Mononuclear cell (primary cell): ENCODE data around the gene CLGN. TPM values are rescaled to one million over a fixed set of nuclear protein-coding genes. Genes with fewer than 3 reads are reported as not detected.

Experiments used
- H3K27me3 ChIP-seq: 2 replicates; pipeline ENCODE4 v1.6.0; 2011; ENCODE audit warnings: low read length, control low read depth; ENCODE audit not compliant: insufficient read depth
- H3K4me1 ChIP-seq: 2 replicates; pipeline ENCODE4 v1.5.1; 2011; ENCODE audit warnings: mild to moderate bottlenecking, low read length, control low read depth; ENCODE audit not compliant: insufficient read depth
- H3K4me3 ChIP-seq: 2 replicates; pipeline ENCODE4 v1.5.1; 2011; ENCODE audit warnings: mild to moderate bottlenecking, low read length, moderate library complexity
- H3K9me3 ChIP-seq: 2 replicates; pipeline ENCODE4 v1.5.1; 2011; ENCODE audit warnings: low read depth, mild to moderate bottlenecking, control low read depth, low read length
- total RNA-seq: library from RNA; depleted of rRNA; stranded (reverse); fragments of >200 nt; gene quantifications from one replicate; pipeline ENCODE4 v1.2.3, GENCODE V29; 2012

Gene CLGN
- total RNA-seq, 1 donor, result 0.42 TPM

DNA sequence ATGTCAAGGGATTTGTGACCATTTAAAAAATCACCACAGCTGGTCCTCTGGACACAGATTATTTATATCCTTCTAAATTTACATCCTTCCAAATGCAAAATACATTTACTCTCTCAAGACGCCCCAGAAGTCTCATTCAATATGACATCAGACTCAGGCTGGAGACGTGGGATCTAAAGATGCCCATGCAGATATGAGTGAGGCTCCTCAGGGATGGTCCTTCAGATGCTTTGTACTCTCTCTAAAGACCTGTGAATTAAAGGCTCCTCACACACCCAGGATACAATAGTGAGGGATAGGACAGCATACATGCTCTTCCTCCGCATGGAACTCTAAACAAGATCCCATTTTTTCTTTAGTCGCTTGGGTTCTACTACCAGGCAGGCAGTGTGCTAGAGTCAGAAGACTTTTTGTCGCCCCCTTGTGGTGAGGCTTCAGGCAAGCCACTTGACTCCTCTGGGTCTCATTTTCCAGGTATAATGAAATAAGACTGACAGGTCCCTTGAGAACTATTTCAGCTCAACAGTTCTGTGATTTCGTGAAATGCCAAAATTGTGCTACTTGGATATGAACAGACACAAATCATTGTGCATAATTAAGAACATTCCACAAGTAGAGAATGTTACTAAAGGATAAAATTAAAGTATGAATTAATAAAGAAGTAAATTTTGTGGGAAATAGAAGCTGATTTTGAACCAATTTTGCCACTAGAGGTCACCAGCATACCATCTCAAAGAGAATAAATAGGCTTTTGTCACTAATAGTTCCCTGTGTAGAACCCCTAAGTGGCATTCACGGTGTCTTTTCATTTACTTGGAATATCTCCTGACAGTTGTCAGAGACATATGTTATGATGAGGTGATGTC lies 67.7 kb downstream of the CLGN start:
- Histone ChIP-seq H3K4me3 (no peak overlapping the region), H3K9me3 (no peaks in the 10 kb centered on the region), H3K4me1 (no peaks in the 10 kb centered on the region), H3K27me3 (no peaks in the 10 kb centered on the region)

- no peaks in the 10 kb centered on the region for H3K9me3 ChIP-seq
- peaks cover 4% of the 10 kb centered on the region for H3K4me1 ChIP-seq
- H3K4me3 ChIP-seq, result no peak overlapping the region
- no peaks in the 10 kb centered on the region for H3K27me3 ChIP-seq
Observed at GRCh38 chr4:140358281-140358680, 69.2 kb downstream of the CLGN start.

GRCh38 chr4:140357868-140358267 lies 69.6 kb downstream of the CLGN start:
- H3K27me3 ChIP-seq, result no peaks in the 10 kb centered on the region
- H3K4me1 ChIP-seq, result peaks cover 4% of the 10 kb centered on the region
- H3K9me3 ChIP-seq, result no peaks in the 10 kb centered on the region
- H3K4me3 ChIP-seq, result no peak overlapping the region

DNA sequence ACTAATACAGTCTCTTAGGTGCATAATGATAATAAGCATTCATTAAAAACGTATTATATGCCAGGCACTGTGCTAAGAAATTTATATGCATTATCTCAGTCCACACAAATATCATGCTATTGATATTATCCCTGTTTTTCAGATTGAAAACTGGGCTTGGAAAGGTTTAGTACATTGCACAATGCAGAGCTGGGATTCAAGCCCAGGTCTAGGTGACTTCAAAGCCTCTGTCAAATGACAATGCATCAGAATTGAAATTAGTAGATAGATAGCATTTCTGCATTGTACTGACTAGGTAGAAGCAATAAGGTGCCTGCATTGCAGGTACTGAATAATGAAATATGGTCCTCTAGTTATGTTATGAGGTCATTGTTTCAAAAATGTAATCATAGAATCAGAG lies 72.2 kb downstream of the CLGN start:
- H3K4me1 ChIP-seq, result peaks cover 4% of the 10 kb centered on the region
- no peaks in the 10 kb centered on the region for H3K9me3 ChIP-seq
- H3K27me3 ChIP-seq, result no peaks in the 10 kb centered on the region

DNA sequence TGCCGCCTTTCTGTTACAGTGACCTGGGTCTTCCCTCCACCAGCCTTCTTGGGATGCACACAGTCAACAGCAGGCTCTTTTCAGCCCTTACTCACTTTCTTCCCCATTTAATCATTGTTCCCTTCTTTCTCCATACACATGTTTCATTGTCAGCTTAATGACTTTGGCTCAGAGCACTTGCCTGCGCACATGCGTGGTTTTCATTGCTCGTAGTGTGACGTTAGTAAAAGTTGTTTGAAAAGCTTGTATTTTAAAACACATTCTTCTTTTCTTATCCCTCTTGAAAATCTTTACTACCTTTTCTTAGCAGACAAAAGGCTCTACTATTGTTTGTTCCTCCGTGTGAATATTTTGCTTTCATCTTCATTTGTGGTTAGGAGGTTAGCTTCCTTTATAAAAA lies 73.7 kb downstream of the CLGN start:
- H3K4me1 ChIP-seq, result peaks cover 4% of the 10 kb centered on the region
- no peaks in the 10 kb centered on the region for H3K27me3 ChIP-seq
- H3K4me3 ChIP-seq, result no peak overlapping the region
- no peaks in the 10 kb centered on the region for H3K9me3 ChIP-seq

More for the DNA sequence above, 72.2 kb downstream of the CLGN start:
- H3K4me3 ChIP-seq, result no peak overlapping the region

DNA sequence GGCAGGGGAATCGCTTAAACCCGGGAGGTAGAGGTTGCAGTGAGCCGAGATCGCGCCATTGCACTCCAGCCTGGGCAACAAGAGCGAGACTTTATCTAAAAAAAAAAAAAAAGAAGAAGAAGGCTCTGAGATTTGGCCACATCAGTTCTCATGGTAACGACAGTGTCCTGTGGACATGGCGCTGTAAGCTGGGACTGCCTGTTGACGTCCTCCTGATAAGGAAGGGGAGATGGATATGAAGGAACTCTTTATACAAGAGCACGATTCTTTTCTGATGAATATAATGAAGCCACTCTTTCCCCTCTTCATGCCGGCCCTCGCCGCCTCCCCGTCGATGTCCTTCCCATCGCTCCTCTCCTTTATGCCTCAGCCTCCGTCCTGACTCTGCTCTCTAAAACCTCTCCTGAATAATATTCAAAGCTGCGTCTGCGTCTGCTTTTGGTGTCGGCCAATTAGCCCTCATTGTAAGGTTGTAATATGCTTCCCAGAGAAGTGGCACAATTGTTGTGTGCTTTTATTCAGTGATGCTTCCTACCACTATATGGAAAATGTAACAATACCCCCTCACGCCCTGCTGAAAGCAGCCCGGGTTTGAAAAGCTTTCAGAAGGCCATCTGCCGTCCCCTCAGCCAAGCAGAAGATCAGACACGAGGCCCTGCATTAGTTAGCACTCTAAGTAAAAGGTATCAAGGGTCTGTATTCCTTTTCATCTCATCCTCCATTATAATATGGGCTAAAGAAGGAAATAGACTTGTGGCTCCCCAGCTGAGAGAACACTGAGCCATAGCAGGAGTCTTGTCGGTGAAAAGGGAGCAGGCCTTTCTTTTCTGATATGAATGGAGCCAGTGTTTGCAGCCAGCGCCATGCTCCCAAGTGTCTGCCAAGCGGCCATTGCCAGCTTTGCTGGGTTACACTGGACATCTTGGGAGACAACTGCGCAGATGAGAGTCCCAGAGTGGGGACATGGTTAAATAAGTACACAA lies 76.1 kb downstream of the CLGN start:
- Histone ChIP-seq H3K9me3 (no peaks in the 10 kb centered on the region), H3K27me3 (no peaks in the 10 kb centered on the region), H3K4me3 (no peak overlapping the region), H3K4me1 (peaks cover 4% of the 10 kb centered on the region)

- H3K27me3 ChIP-seq, result no peaks in the 10 kb centered on the region
- no peak overlapping the region for H3K4me3 ChIP-seq
- peaks cover 4% of the 10 kb centered on the region for H3K4me1 ChIP-seq
- no peaks in the 10 kb centered on the region for H3K9me3 ChIP-seq
Observed at GRCh38 chr4:140349816-140350215, 77.6 kb downstream of the CLGN start.

DNA sequence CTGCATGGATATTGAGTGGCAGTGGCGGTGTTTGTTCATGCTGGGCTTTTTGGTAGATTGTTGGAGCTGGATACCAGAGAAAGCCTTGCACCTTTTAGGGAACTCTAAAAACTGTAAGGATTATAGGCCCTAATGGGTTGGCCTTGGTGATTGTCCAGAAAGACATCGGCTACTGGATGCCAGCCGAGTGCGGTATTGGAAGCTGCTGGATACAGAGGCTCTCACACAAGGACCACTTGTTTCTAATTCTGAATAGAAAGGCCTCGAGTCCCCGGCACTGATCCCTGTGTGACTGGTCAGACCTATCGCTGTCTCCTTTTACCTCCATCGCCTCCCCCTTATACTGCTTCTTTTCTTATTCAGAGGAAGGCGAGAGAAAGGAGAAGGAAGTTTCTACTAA lies 81.3 kb downstream of the CLGN start:
- Histone ChIP-seq H3K4me3 (no peak overlapping the region), H3K4me1 (no peaks in the 10 kb centered on the region), H3K27me3 (peaks cover 4% of the 10 kb centered on the region), H3K9me3 (no peaks in the 10 kb centered on the region)

GRCh38 chr4:140344621-140345020 lies 82.8 kb downstream of the CLGN start:
- no peak overlapping the region for H3K4me3 ChIP-seq
- peaks cover 4% of the 10 kb centered on the region for H3K27me3 ChIP-seq
- no peaks in the 10 kb centered on the region for H3K4me1 ChIP-seq
- H3K9me3 ChIP-seq, result no peaks in the 10 kb centered on the region

DNA sequence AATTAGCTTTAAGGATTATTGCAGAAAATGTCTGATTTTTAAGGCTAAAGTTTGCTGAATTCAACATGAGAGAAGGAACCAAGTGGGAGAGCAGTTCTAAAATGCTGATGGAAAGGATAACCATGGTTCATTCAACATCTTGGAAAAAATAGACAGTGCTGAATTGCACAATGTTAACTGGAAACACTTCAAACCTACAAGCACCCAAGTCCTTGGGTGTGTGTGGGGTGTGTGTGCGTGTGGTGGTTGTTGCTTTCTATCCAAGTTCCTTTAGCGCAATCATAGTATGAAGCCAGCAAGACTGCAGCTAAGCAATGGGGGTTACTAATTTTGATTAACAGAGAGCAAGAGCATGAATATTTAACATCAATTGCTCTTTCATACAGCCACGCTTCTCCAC lies 83.3 kb downstream of the CLGN start:
- H3K4me1 ChIP-seq, result no peaks in the 10 kb centered on the region
- no peaks in the 10 kb centered on the region for H3K9me3 ChIP-seq
- peaks cover 4% of the 10 kb centered on the region for H3K27me3 ChIP-seq
- H3K4me3 ChIP-seq, result no peak overlapping the region

GRCh38 chr4:140343303-140343702 lies 84.1 kb downstream of the CLGN start:
- no peaks in the 10 kb centered on the region for H3K4me1 ChIP-seq
- no peaks in the 10 kb centered on the region for H3K9me3 ChIP-seq
- no peak overlapping the region for H3K4me3 ChIP-seq
- H3K27me3 ChIP-seq, result peaks cover 4% of the 10 kb centered on the region

DNA sequence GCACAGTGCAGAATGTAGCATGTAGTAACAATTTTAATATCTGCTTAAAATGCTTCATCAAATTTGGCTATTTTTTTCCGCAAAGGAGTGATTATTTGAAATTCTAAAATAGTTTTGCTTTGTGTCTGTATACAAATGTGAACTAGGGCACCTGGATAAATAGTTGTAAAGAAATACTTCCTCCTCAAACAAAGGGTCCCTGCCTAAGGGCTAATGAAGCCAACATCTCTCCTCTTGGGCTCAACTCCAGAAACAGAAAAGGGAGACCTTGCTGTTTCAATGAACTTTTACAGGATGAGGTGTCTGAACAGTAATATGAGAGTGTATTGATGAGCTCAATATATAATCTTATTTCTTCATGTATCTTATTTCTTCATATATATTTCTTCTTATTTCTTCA lies 84.8 kb downstream of the CLGN start:
- Histone ChIP-seq H3K9me3 (no peaks in the 10 kb centered on the region), H3K4me3 (no peak overlapping the region), H3K4me1 (no peaks in the 10 kb centered on the region), H3K27me3 (peaks cover 4% of the 10 kb centered on the region)
